ENCODE measurements around the gene SUCO. TPM values are rescaled to one million over a fixed set of nuclear protein-coding genes. Genes with fewer than 3 reads are reported as not detected.

Gene SUCO
- total and polyA plus RNA-seq, 8 donors: 30.3 to 73.7 (median 63.5) TPM

DNA sequence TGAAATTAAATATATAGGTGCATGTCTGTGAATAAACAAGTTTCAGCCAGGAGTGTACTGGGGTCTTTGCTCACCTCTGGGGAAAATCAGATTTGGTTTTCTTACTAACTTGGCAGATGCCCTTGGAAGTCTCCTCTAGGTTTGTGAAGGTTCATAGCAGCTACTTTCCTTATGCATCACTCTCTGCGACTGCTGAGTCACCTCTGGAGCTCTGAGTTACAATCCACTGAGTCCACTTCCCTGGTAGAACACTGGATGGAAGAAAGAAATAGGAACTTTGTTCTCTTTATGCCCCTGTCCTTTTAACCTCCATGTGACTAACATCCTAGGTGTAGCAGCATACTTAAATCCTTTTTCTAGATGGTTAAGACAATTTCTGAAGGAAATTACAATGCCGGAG is 121.6 kb downstream of the SUCO start:
- intact Hi-C loops (cut with DNase I): no loop called here
- no peak overlapping the region for H3K4me3 ChIP-seq
- H3K9me3 ChIP-seq: no peaks in the 10 kb centered on the region
- no peaks in the 10 kb centered on the region for H3K27me3 ChIP-seq
- no peak overlapping the region for H3K27ac ChIP-seq
- TF ChIP-seq, protein P1, sequence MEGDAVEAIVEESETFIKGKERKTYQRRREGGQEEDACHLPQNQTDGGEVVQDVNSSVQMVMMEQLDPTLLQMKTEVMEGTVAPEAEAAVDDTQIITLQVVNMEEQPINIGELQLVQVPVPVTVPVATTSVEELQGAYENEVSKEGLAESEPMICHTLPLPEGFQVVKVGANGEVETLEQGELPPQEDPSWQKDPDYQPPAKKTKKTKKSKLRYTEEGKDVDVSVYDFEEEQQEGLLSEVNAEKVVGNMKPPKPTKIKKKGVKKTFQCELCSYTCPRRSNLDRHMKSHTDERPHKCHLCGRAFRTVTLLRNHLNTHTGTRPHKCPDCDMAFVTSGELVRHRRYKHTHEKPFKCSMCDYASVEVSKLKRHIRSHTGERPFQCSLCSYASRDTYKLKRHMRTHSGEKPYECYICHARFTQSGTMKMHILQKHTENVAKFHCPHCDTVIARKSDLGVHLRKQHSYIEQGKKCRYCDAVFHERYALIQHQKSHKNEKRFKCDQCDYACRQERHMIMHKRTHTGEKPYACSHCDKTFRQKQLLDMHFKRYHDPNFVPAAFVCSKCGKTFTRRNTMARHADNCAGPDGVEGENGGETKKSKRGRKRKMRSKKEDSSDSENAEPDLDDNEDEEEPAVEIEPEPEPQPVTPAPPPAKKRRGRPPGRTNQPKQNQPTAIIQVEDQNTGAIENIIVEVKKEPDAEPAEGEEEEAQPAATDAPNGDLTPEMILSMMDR (IDR thresholded peaks at IDR 0.05): no peak
- DNase-seq: no peak
- no peak for ATAC-seq
- no peaks in the 10 kb centered on the region for H3K4me1 ChIP-seq
- no peaks in the 10 kb centered on the region for H3K36me3 ChIP-seq

DNA sequence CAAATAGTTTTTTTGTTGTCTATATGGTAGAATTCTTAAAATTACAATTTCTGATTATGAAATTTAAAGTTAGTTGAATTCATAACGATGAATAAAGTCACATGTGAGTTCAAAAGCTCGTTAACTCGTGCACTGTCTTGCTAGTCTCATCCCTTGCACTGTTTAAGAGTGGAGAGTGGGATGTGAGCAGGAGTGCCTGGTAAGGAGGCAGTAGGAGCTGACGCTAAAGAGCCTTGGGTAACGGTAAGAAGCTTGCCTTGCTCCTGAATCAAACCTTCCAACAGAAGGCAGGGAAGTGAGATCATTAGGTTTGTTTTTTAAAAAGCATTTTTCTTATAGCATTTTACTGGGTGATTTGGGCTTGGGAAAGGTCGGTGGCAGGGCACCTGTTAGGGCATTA is 123.6 kb downstream of the SUCO start:
- Histone ChIP-seq H3K36me3 (no peaks in the 10 kb centered on the region), H3K9me3 (no peaks in the 10 kb centered on the region), H3K4me3 (no peak overlapping the region), H3K27ac (no peak overlapping the region), H3K4me1 (no peaks in the 10 kb centered on the region), H3K27me3 (no peaks in the 10 kb centered on the region)
- intact Hi-C loops (cut with DNase I): no loop called here
- DNase-seq: no peak
- no peak for ATAC-seq
- TF ChIP-seq, protein P1 (IDR thresholded peaks at IDR 0.05): no peak

DNA sequence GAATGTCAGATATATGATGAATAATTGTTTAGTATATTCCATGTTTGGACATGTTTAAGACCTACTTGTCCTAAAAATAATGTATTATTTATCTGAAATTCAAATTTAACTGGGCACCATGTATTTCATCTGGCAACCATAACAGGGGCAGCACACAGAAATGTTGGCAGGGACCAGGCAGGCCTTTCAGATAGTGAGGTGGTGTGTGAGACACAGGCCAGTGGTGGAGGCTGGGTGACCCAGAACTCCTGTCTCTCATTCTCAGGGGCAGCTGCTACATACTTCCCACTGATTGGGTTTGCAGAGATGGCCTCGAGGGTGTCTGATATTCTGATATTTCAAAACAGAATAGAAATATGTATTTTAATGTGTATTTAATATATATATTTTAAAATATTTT is 124.6 kb downstream of the SUCO start:
- DNase-seq (no peak), ATAC-seq (no peak)
- Histone ChIP-seq H3K9me3 (no peaks in the 10 kb centered on the region), H3K4me1 (peaks cover 0 to 2% of the 10 kb centered on the region in 2 donors), H3K36me3 (no peaks in the 10 kb centered on the region), H3K27me3 (no peaks in the 10 kb centered on the region), H3K27ac (no peak overlapping the region), H3K4me3 (no peak overlapping the region)
- TF ChIP-seq, protein P1 (IDR thresholded peaks at IDR 0.05): no peak
- intact Hi-C loops (cut with DNase I): no loop called here

DNA sequence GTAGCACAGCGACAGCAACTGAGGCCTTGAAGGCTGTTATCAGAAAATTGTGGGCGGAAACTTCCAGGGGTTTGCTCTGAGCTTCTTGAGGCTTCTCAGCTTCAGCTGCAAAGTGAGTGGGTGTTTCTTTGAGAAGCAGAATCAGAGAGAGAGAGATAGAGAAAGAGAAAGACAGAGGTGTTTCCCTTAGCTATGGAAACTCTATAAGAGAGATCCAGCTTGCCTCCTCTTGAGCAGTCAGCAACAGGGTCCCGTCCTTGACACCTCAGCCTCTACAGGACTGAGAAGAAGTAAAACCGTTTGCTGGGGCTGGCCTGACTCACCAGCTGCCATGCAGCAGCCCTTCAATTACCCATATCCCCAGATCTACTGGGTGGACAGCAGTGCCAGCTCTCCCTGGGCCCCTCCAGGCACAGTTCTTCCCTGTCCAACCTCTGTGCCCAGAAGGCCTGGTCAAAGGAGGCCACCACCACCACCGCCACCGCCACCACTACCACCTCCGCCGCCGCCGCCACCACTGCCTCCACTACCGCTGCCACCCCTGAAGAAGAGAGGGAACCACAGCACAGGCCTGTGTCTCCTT is 126.0 kb downstream of the SUCO start, which contains the start of gene FASLG:
Gene FASLG, plus strand, starts transcription at position 233 of the 583 bp plus-strand sequence. Its CDS starts 99 bp downstream, at position 332.
- no peak for ATAC-seq

DNA sequence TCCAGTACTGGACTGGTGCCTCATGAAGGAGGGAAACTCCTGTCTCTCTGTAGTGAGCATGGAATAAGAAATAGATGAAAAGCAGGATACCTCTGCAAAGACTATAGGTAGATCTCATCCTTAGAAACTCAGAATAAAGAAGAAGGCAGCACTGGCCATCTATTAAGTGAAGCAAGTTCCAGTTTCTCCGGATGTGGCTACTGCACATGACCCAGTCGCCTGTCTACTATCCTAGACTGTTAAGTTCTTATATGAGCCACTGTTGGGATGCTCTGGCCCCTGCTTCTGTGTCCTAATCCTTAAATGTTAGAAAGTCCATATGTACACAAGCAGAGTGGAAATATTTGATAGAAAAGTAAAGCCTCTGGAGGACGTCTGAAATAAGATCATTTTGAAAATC is 128.2 kb downstream of the SUCO start:
- intact Hi-C loops (cut with DNase I): no loop called here
- H3K27me3 ChIP-seq: no peaks in the 10 kb centered on the region
- no peak overlapping the region for H3K27ac ChIP-seq
- H3K4me3 ChIP-seq: peak overlapping the region in 1 of 2 donors; percentile 11
- TF ChIP-seq, protein P1 (IDR thresholded peaks at IDR 0.05): no peak
- no peaks in the 10 kb centered on the region for H3K9me3 ChIP-seq
- H3K36me3 ChIP-seq: no peaks in the 10 kb centered on the region
- peaks cover 0 to 7% of the 10 kb centered on the region in 2 donors for H3K4me1 ChIP-seq
- no peak for DNase-seq
- no peak for ATAC-seq

More for the DNA sequence above, 126.0 kb downstream of the SUCO start, which contains the start of gene FASLG:
- H3K9me3 ChIP-seq: no peaks in the 10 kb centered on the region
- no peaks in the 10 kb centered on the region for H3K36me3 ChIP-seq
- peak in 1 of 4 donors; percentile 75 for DNase-seq
- H3K4me1 ChIP-seq: peaks cover 0 to 7% of the 10 kb centered on the region in 2 donors
- peak within 1 kb of the TSS in 1 of 2 donors; percentile 11 for H3K4me3 ChIP-seq
- peak within 1 kb of the TSS in 1 of 2 donors; percentile 18 for H3K27ac ChIP-seq
- TF ChIP-seq, protein P1 (IDR thresholded peaks at IDR 0.05): no peak
- intact Hi-C loops (cut with DNase I): no loop called here
- no peaks in the 10 kb centered on the region for H3K27me3 ChIP-seq

Other genes starting within 250 kb of the SUCO start
- gene C1orf105, start 112.5 kb upstream of the SUCO start, total RNA-seq: not detected
- gene C1orf105, start 112.5 kb upstream of the SUCO start, polyA plus RNA-seq (ENCODE audit: insufficient read length in 6 of 6): under 1 TPM in 1 of 6 donors, not detected in 5; 0.27 TPM
- 10 to 100 TPM; 22.3 to 22.9 TPM for gene PIGC, start 89.1 kb upstream of the SUCO start, total RNA-seq
- gene PIGC, start 89.1 kb upstream of the SUCO start, polyA plus RNA-seq (ENCODE audit: insufficient read length in 6 of 6): 10 to 100 TPM; 41.3 to 45.8 (median 44.8) TPM
- 1 to 10 TPM in 1 of 2 donors, under 1 TPM in 1; 0.82 to 1.4 TPM for gene FASLG, start 126.0 kb downstream of the SUCO start, total RNA-seq
- under 1 TPM in 5 of 6 donors, not detected in 1; 0.21 to 0.74 (median 0.37) TPM for gene FASLG, start 126.0 kb downstream of the SUCO start, polyA plus RNA-seq (ENCODE audit: insufficient read length in 6 of 6)

All from left lung (tissue), 10 donors.